NK-92 (cell line): ENCODE data around the gene C19orf25.

Source experiments
- DNase-seq: peaks from one replicate; lab custom pipeline; 2025; ENCODE audit not compliant: unreplicated experiment; lab: John Stamatoyannopoulos, UW

C19orf25 gene

DNA sequence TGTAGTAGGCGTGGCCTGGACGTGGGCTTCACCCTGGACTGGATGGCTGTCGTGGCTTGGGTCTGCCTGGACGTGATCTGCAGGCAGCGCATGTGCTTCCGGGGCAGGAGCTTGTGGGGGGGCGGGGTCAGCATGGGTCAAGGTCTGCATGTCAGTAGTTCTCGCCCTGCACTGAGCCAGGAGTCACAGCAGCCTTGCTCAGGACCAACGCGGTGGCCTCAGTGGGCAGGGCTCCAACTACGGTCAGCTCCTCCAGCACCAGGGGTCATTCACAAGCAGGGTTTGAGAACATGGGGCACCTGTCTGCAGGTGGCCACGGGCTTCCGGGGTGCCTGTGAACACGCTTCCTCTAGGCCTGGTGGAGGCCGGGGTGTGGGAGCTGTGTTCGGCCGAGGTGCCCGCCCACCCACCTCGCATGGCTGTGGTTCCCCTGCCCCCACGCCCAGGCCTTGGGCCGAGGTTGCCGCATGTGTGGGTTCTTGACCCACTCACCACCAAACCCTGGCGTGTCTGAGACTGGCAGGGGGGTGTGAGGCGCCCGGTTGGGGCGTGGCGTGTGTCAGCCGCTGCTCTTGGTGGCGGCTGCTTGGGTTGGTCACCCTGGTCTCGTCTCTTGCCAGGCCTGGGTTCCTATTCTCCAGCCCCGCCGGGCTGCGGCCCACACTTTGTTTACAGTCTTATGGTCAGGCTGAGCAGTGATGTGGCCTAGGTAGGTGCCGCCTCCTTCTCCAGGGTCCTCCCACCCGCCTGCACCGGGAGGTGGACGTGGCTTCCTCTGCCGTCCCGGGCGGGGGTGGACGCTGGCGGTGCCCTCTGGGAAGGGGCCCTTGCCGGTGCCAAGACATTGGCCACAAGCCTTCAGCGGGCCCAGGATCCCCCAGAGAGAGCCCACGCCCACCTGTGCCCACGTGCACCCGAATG is 45.6 kb downstream of the C19orf25 start:
- DNase-seq = no peak

DNA sequence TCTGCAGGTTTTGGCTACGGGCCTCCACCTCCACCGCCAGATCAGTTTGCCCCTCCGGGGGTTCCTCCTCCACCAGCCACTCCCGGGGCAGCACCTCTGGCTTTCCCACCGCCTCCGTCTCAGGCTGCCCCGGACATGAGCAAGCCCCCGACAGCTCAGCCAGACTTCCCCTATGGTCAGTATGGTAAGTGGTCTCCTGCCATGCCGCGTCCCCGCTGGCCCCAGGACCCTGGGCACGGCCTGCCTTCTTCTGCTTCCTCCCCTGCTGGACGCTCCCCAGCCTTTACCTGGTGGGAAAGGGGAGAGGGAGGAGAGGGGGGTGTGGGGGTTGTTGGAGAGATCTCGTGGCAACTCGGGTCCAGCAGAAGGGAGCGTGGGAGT is 46.5 kb downstream of the C19orf25 start:
- no peak for DNase-seq

DNA sequence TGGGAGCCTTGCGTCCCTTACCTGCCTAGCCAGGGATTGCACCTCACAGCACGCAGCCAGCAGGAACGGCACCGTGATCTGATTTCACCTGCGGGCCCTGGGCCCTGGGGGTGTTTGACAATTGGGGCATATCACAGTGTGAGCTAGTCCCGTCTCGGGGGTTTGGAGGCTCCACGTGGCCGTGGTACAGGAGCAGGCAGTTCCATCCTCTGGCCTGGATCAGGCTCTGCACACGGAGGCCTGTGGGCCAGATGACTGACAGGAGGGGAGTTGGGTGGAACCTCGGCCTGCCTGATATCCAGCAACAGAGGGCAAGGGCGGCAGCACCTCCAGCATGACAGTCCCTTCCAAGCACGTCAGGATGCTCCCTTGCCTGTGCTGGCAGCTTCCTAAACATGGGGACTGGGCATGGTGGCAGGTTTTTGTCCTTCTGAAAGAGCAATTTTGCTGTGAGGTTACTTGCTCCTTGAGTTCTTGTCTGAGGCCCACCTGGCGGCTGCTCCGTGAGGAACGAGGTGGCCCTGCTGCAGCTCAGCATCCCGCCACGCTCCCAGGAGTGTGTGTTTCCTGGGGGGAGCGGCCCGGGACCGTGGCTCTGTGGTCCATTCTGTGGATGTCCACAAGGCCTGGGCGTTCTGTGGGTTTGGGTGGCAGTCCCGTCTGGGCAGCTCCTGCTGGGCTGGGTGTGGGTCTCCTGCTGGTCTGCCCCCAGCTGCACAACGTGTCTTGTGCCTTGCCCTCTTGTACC is 47.1 kb downstream of the C19orf25 start:
- DNase-seq = no peak

DNA sequence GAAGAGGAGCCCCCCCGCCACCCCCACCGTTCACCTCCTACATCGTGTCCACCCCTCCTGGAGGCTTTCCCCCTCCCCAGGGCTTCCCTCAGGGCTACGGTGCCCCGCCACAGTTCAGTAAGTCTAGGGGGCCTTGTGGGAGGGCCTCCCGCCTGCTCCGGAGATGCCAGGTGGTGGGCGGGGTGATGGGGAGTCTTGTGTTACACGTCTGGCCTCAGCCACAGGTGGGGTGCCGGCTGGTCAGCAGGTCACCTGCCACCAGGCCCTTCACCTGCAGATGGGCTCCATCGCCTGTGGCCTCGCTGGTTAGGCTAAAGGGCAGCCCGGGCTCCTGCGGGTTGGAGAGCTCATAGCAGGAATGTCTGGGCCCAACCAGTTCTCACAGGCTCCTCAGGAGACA is 48.8 kb downstream of the C19orf25 start:
- no peak for DNase-seq

DNA sequence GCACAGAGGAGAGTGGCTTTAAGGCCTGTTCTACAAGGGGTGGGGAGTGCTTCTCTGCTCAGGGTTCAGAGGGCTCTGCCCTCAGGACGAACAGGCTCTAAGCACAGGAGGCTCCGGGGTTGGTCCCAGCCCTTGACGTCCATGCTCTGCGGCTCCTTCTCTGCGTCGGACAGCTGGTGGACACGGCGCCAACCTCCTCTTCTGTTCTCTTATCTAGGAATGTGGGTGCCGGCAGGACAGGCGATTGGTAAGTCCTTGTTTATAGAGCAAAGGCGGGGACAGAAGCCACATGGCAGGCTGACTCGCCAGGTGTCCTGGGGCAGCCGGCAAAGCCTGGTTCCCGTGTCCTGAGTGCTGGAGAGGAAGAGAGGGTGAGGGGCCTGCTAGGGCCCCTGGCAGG is 49.3 kb downstream of the C19orf25 start:
- no peak for DNase-seq

DNA sequence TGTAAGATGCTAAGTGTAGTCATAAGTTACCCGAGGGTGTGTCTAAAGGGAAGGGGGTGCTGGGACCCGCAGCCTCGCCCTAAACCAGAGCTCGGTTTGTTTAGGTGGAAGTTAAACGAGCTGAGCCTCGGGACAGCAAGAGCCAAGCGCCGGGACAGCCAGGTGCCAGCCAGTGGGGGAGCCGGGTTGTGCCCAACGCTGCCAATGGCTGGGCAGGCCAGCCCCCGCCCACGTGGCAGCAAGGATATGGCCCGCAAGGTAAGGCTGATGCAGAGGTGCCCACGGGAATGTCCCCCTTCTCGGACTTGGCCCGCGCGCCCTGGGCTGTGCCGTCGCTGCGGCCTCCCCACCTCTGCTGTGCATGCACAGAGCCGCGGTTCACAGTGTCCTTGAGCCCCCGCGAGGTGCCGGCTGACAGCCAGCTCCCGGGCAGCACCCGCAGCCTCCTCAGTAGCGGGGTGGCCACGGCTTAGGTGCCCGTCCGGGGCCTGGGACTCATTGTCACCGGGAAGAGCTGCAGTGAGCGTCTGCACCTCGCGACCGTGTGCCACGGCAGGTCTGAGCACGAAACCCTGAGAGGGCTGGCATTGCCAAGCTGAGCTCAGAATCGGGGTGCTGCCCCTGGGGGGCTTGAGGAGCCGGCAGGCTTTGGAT is 50.1 kb downstream of the C19orf25 start:
- DNase-seq = no peak

DNA sequence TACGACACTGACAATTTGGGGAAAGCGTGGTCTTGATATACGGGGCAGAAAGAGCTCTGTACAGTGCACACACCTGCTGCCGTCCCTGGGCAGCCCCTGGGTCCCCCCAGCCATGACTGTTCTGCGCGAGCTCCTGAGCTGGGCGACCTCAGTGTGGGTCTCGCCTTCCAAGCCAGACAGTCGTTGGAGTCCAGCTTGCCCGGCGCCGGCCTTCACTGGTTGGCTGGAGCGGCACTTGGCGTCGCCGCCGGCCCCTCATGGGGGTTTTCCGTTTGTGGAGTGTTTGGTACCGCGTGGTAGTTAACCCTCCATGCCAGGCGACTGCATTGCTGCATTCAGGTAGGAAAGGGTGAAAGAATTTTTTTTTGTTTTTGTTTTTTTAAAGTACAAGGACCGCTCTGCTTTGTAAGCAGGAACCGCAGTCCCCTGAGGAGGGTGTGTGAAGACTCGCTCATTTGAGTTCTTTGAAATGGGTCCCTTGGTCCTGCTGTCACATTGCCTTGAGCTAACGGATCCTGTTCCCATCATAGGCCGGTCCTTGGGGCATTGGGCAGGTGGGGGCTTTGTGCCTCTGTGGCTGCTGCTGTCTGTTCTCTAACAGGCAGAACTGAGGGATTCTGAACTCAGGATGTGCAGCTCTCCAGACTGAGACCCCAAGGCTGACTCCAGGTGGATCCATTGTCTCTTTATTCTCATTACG is 51.6 kb downstream of the C19orf25 start:
- no peak for DNase-seq

DNA sequence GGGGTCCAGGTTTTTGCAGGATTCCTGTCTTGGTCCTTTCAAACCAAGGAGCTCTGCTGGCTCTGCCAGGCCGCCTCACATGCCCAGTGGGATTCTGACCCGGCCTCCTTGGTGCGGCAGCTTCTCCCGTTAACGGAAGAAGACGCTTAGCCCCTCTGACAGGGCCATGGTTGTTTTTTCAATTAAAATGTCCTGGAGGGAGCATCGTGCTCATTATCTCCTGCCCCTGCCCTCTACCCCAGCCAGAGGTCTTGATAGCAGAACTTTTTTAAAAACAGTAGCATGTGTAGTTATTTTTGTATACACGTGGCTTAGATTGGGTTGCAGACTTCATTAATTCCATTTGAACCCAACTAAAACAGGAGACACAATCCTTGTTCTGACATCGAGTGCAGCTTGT is 52.3 kb downstream of the C19orf25 start:
- no peak for DNase-seq

DNA sequence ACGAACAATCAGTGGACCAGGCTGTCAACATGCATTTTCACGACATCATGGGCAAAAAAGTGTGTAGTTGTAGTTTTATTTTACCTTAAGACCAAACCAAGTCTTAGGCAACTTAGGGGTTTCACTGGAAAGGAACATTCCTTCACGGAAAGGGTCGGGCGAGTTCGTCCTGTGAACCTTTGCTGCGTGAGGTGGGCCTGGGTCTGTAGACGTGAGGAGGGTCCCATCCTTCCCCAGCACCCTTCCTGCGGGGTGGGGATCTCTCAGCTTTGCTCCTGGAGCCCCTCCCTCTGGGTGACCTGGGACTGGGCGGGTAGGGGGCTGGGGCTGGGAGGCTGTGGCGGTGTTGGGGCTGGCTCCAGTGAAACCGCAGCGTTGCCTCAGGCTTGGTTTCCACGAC is 53.1 kb downstream of the C19orf25 start:
- no peak for DNase-seq

DNA sequence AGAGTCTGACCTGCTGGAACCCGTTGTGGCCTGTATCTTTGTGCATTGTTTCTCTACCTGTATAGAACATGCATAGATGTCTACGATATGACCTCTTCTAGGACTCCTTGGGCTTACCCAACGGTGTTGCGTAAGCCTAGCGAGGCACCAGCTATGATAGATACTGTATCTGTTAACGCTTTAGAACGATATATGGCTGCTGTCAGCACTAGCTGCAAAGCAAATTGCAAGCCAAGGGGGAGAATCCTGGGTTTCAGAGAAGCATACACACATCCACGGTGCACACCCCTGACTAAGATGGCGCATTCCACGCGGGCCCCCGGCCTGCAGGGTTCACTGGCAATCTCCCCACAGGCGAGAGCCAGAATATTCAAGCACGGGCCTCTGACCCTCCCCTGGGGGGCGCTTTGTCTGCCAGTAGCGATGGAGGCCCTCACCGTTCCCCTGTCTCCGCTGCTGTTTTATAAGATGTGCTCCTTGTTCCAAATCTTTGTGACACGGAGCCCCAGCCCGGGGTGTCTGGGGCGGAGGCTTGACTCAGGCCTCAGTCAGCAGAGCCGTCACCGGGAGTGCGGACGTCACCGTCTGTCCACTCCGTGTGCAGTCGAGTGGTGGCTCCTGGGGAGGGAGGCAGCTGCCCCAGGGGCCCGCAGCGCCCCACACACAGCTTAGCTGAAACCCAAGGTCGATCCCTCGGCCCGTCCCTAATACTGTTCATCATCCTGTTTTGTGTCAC is 53.7 kb downstream of the C19orf25 start:
- no peak for DNase-seq

DNA sequence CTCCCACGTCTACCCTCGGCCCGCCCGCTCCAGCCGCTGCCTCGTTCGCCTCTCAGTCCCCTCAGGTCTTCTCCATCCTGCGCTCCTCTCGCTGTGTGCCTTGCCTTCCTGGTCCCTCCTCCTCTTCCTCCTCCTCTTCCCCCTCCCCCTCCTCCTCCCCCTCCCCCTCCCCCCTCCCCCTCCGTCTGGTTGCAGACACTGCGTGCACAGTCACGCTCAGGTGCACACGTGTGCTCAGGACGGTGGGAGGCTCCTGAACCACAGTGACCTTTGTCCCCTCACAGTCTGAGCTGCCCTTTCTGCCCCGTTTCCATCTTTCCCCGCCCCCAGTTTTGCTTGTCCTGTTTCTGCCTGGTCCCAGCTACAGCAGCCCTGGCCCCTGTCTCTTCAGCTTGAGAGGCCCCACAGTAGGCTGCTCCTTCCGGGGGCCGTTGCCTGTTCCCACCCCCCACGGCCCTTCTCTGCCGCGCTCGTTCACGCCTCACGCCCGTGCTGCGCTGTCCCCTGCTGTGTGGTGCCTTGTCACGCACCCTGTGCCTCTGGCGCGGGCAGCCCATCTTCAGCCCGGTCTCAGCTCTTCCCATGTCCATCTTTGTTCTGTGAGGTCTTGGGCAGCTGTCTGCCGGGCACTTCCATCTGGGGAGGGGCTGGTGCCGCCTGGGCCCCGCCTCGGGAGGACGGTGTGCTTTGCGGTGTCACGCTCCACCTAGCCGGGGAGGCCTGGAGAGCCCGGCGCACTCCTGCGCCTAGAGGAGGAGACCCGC is 54.6 kb downstream of the C19orf25 start:
- no peak for DNase-seq

DNA sequence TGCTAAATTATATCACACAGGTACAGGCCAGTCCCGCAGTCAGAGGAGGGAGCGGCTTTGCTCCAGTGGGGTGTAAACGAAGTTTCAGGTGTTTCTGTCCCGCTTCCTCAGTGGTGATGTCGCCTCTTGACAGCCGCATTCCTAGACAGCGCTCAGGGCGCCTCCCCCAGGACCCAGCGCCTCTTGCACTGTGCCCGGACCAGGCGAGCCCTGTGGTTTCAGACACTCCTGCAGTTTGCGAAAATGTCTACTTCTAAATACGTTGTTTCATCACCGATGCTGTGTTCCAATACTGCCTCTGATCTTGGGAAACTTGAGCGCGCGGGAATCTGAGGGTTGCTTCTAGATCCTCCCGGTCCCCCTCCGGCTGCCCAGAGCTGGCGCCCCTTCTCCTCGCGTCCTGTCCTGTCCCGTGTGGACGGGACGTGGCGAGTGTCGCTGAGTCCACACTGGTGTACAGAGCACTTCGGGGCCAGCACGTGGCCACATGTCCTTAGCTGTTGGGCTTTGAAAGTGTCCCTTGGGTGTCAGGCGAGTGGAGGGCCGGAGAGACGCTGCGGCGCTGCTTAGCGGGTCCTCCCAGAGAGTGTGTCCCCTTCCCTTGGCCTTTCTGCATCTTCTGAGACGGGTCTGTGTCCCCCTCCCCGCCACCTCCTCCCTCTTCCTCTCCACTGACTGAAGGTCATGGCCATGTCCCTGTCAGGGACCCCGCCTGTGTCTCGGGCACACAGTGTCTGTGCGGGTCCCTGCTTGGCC is 55.4 kb downstream of the C19orf25 start:
- no peak for DNase-seq
